Cardiac fibroblast (primary cell): ENCODE results near the gene EXOC3.

Source experiments
- DNase-seq, 2 donors: peaks; one replicate each; pipeline versions ENCODE4 v3.0.0 to v3.0.0-alpha.2; 2010; ENCODE audit warnings: low read depth in 2 of 2
- H3K4me3 ChIP-seq, 2 donors: replicated peaks in 1 of 2; 1 replicate in 1 of 2; 2 replicates in 1 of 2; pipeline ENCODE4 v1.5.1; 2011; ENCODE audit warnings: low read depth in 2 of 2, low read length in 2 of 2, mild to moderate bottlenecking in 2 of 2, moderate library complexity in 1 of 2
- CTCF ChIP-seq: IDR thresholded peaks from one replicate; pipeline ENCODE4 v1.5.1; 2011; ENCODE audit warnings: low read depth, mild to moderate bottlenecking, low read length, inconsistent platforms

EXOC3 gene

DNA sequence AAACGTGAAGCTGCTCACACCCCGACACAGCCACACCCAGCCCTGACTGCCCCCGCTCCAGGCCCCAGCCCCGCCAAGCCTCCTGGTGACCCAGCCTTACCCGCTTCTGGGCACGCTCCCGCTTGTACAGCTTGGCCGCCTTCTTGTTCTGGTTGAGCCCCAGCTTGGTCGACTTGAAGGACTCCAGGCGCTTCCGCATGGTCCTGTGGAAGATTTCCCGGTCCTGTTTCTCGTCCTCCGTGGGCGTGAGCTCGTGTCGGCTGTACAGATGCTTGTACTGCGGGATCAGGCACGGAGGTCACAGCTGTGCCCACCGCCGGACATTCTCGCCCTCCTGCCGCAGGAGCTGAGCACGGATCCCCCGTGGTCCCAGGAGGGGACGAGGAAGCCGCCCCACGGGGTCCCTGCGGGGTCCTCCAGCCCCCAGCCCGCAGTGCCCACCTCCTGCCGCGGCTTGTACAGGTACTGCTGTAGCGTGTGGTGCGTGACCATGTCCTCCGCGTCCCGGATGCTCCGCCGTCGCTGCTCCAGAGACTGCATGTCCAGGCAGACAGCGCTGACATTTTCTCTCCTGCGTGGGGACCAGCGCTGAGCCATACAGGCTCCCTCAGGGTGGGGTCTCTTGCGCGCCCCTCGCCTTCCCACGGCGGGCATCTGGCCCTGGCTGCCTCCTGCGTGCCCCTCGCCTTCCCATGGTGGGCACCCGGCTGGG, 33.3 kb downstream of the EXOC3 start:
- no peak for DNase-seq
- TF ChIP-seq CTCF: no peak
- no peak overlapping the region for H3K4me3 ChIP-seq

- TF ChIP-seq CTCF: no peak
- H3K4me3 ChIP-seq: no peak overlapping the region
- no peak for DNase-seq
These were observed 33.8 kb downstream of the EXOC3 start for GRCh38 chr5:476814-477175.

DNA sequence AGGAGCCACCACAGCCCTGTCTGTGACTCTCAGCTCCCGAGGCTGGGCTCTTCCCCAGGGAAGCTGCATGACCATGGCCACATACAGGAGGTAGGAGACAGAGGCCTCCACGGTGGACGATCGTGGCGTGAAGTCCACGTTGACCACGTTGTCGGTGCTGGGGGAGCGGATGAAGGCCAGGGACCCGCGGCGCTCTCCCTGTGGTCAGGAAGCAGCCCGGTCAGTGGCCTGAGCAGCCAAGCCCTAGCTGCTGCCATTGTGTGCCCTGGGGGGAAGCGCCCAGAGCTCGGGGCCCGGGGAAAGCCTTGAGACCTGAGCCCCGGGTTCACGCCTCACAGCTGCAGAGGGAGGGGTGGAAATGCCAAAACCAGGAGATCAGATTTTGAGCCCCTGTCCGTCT, 34.3 kb downstream of the EXOC3 start:
- H3K4me3 ChIP-seq: no peak overlapping the region
- no peak for TF ChIP-seq CTCF
- DNase-seq: no peak

DNA sequence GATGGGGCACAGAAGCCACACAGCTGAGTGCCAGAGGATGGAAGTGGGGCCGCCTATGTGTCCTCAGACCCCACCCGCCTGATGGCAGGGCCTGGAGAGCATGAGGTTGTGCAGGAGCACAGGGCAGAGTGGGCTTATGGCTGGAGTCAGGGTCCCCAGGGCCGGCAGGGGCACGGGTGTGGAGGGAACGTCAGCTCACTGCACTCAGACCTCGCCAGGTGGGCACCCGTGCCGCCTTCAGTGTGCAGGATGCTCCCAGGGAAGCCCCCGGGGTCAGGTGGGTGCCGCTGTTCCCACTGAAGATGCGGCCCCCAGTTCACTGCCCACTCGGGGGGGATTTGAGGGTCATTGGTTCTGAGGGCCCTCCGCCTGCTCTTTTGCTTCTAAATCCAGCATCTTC, 34.9 kb downstream of the EXOC3 start:
- no peak overlapping the region for H3K4me3 ChIP-seq
- DNase-seq: no peak
- no peak for TF ChIP-seq CTCF

DNA sequence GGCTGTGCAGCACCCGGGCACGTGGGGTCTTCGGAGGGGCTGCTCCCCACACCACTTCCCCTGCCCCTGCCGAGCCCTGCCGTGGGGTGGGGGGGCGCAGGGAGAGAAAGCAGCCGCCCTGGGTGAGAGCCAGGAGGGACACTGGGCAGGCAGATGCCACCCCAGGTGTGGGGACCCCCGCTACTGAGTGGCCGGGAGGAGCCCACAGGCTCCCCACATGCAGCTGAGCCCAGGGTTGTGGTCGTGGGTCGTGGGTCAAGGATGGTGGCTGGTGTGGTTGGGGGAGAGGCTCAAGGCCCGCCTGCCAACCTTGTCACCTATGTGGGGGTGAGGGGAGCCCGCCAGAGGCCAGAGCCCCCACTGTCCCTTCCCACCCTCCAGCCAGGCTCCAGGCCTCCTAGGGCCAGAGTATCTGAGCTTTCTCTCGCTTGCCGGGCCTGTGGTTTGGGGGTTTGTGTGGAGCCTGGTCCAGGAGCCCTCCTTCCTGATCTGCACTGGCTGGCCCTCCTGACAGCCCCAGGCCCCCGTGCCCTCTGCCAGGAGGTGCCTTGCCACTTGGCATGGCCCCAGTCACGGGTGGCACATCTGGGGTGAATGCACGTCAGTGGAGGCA, 35.5 kb downstream of the EXOC3 start:
- no peak for DNase-seq
- H3K4me3 ChIP-seq: no peak overlapping the region
- TF ChIP-seq CTCF: no peak

DNA sequence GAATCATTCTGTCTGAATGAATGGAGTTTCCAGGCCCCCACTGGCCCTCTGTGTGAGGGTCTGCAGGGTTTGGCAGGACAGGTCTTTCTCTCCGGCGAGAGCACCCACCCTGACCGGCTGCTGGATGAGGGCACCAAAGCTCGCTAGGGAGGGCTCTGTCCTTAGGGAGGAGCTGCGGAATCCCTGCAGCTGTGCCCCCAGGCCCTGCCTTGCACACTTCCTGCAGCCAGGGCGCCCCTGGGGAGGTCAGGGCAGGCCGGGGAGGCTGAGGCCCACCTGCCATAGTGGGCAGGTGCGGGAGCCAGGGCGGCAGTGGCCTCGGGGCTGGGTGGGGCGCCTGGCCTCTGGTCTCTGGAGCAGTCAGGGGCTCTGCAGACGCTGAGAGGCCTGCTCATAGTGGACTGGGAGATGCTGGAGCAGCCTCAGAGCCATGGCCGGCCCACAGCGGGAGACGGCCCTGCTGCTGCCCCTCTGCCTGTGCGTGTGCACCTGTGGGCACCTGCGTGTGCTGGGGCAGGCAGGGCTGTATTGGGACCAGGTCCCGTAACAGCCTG, 36.1 kb downstream of the EXOC3 start:
- no peak overlapping the region for H3K4me3 ChIP-seq
- no peak for DNase-seq
- TF ChIP-seq CTCF: no peak
